Right lobe of liver (tissue), 6 donors: Measurements from ENCODE around the gene LAMB1. TPM values are rescaled to one million over a fixed set of nuclear protein-coding genes. Genes with fewer than 3 reads are reported as not detected.
A peak's percentile ranks its signal among the peaks of the same experiment; 100 is the strongest.

ENCODE experiments used
- ATAC-seq, 4 donors: fragments of 200-7000 bp; cut with Tn5 transposase; one replicate each; pipeline ENCODE4 v1.9.1; 2020; ENCODE audit warnings: mild to moderate bottlenecking in 4 of 4, moderate library complexity in 4 of 4
- DNase-seq, 3 donors: peaks; one replicate each; pipeline ENCODE4 v3.0.0-alpha.2; 2020
- H3K27ac ChIP-seq, 3 donors: fragments of 200-600 bp; one replicate each; pipeline ENCODE4 v1.8.0; 2022
- H3K27me3 ChIP-seq, 2 donors: fragments of 200-600 bp; one replicate each; pipeline ENCODE4 v1.8.0; 2022
- H3K36me3 ChIP-seq, 4 donors: fragments of 200-600 bp; sonication (generic) in 1 of 4; one replicate each; pipeline versions ENCODE4 v1.5.1 to v1.8.0; 2017 to 2022; ENCODE audit warnings: control low read depth in 1 of 4
- H3K4me1 ChIP-seq, 4 donors: fragments of 200-600 bp; sonication (generic) in 1 of 4; one replicate each; pipeline versions ENCODE4 v1.5.1 to v1.8.0; 2017 to 2022; ENCODE audit warnings: control low read depth in 1 of 4
- H3K4me3 ChIP-seq, 3 donors: fragments of 200-600 bp; one replicate each; pipeline ENCODE4 v1.8.0; 2022
- H3K9me3 ChIP-seq, 4 donors: fragments of 200-600 bp; sonication (generic) in 1 of 4; one replicate each; pipeline versions ENCODE4 v1.5.1 to v1.8.0; 2017 to 2022; ENCODE audit warnings: control low read depth in 1 of 4
- CTCF ChIP-seq, 4 donors: fragments of 200-600 bp in 3 of 4; fragments of 450-650 bp in 1 of 4; IDR thresholded peaks; one replicate each; pipeline versions ENCODE4 v1.5.1 to v1.8.0; 2016 to 2022; ENCODE audit warnings: antibody characterized with exemption in 4 of 4, mild to moderate bottlenecking in 2 of 4
- POLR2A ChIP-seq: fragments of 450-650 bp; IDR thresholded peaks from one replicate; pipeline ENCODE4 v1.6.1; 2017; ENCODE audit warnings: antibody characterized with exemption, mild to moderate bottlenecking
- WGBS: methylation state at CpG from one replicate; pipeline ENCODE4 v1.1.6; 2018; ENCODE audit warnings: low coverage, low lambda C conversion rate; ENCODE audit not compliant: insufficient coverage; ENCODE audit errors: missing lambda C conversion rate; 5-methylcytosine and 5-hydroxymethylcytosine counted together
- intact Hi-C, 2 donors: fragments of 100-400 bp; cut with DNase I; formaldehyde crosslinking; loops; one replicate each; pipeline versions ENCODE4 v1.11.2 to v1.14.1; 2022
- total RNA-seq, 6 experiments: library from RNA; depleted of rRNA in 2 of 6; stranded (reverse); fragments of >200 nt in 2 of 6; fragmentation: NEBNext Ultra II Directional in 3 of 6; extraction: Animal tissue kit (Norgen Biotek cat#: 25700) in 3 of 6; gene quantifications; one replicate each; pipeline versions ENCODE4 v1.1.0 to v1.2.4, GENCODE V29; 2016 to 2023
- donor health status: DM: no; HTN: yes; CAD: no.
- donor health status: DM: no; HTN: no; CAD: no.
- donor health status: DM: no; HTN: no; CAD: no.
- donor health status: DM: no; HTN: yes; CAD: no.
- donor health status: DM: no; HTN: yes; CAD: no.

LAMB1 gene
- total RNA-seq, 6 experiments from 2014 or later: 14.9 to 61.0 (median 28.9) TPM

- H3K27ac ChIP-seq: no peak overlapping the region
- H3K36me3 ChIP-seq: peaks cover 0 to 50% (median 24%) of the 10 kb centered on the region in 4 donors
- no peak overlapping the region for H3K4me3 ChIP-seq
Measured at GRCh38 chr7:107917763-107918651, 85.0 kb downstream of the LAMB1 start.

GRCh38 chr7:107915541-107915940 is 87.4 kb downstream of the LAMB1 start:
- H3K4me1 ChIP-seq: no peaks in the 10 kb centered on the region
- TF ChIP-seq POLR2A (no peak), CTCF (IDR thresholded peaks at IDR 0.05) (no peak)
- H3K9me3 ChIP-seq: no peaks in the 10 kb centered on the region
- no peaks in the 10 kb centered on the region for H3K27me3 ChIP-seq
- ATAC-seq (no peak), DNase-seq (no peak)
- peaks cover 0 to 50% (median 27%) of the 10 kb centered on the region in 4 donors for H3K36me3 ChIP-seq
- H3K4me3 ChIP-seq: no peak overlapping the region
- WGBS: 91% methylated on average over 2 of the region's 2 CpGs
- intact Hi-C loops: no loop called here
- H3K27ac ChIP-seq: no peak overlapping the region

More at GRCh38 chr7:107917763-107918651, 85.0 kb downstream of the LAMB1 start:
- no peaks in the 10 kb centered on the region for H3K27me3 ChIP-seq
- no peak for TF ChIP-seq POLR2A
- no peak for TF ChIP-seq CTCF (IDR thresholded peaks at IDR 0.05)
- DNase-seq (no peak), ATAC-seq (no peak)
- intact Hi-C loops: no loop called here
- H3K4me1 ChIP-seq: no peaks in the 10 kb centered on the region
- no peaks in the 10 kb centered on the region for H3K9me3 ChIP-seq
- 83% methylated on average over 3 of the region's 3 CpGs for WGBS

GRCh38 chr7:107914831-107915230 is 88.1 kb downstream of the LAMB1 start:
- no peaks in the 10 kb centered on the region for H3K27me3 ChIP-seq
- TF ChIP-seq CTCF (IDR thresholded peaks at IDR 0.05): no peak
- TF ChIP-seq POLR2A: no peak
- H3K27ac ChIP-seq: no peak overlapping the region
- intact Hi-C loops: no loop called here
- no peak overlapping the region for H3K4me3 ChIP-seq
- no peaks in the 10 kb centered on the region for H3K4me1 ChIP-seq
- no peak for DNase-seq
- no peaks in the 10 kb centered on the region for H3K9me3 ChIP-seq
- WGBS: 50% methylated on average over 1 of the region's 1 CpG
- H3K36me3 ChIP-seq: peaks cover 0 to 47% (median 26%) of the 10 kb centered on the region in 4 donors
- ATAC-seq: peak in 3 of 4 donors; percentile 28 to 50 (median 32)

- Histone ChIP-seq H3K4me3 (no peak overlapping the region), H3K4me1 (no peaks in the 10 kb centered on the region), H3K36me3 (peaks cover 0 to 45% (median 20%) of the 10 kb centered on the region in 4 donors), H3K27ac (no peak overlapping the region), H3K27me3 (no peaks in the 10 kb centered on the region), H3K9me3 (no peaks in the 10 kb centered on the region)
- TF ChIP-seq POLR2A (no peak), CTCF (IDR thresholded peaks at IDR 0.05) (no peak)
- ATAC-seq: no peak
- DNase-seq: no peak
- 100% methylated on average over 2 of the region's 2 CpGs for WGBS
- intact Hi-C loops: no loop called here
Measured at GRCh38 chr7:107913851-107914250, 89.1 kb downstream of the LAMB1 start.
